Nephron (organoid): ENCODE results near the gene DCST1.
A peak's percentile ranks its signal among the peaks of the same experiment; 100 is the strongest.

Source experiments
- H3K27ac Mint-ChIP-seq, 3 experiments: 2 replicates each; pipeline ENCODE4 v1.8.0; 2020; ENCODE audit warnings: mixed read lengths in 3 of 3, mild to moderate bottlenecking in 2 of 3, moderate library complexity in 1 of 3
- H3K27me3 Mint-ChIP-seq: 2 replicates; pipeline ENCODE4 v1.8.0; 2021; ENCODE audit warnings: low read depth, mild to moderate bottlenecking, moderate library complexity, mixed read lengths
- H3K36me3 Mint-ChIP-seq: 2 replicates; pipeline ENCODE4 v1.8.0; 2020; ENCODE audit warnings: low read depth, mixed read lengths
- H3K4me1 Mint-ChIP-seq: 2 replicates; pipeline ENCODE4 v1.8.0; 2020; ENCODE audit warnings: mixed read lengths
- H3K4me3 Mint-ChIP-seq, 3 experiments: 2 replicates each; pipeline ENCODE4 v1.8.0; 2020; ENCODE audit warnings: mild to moderate bottlenecking in 3 of 3, mixed read lengths in 3 of 3, moderate library complexity in 2 of 3
- H3K9me3 Mint-ChIP-seq: 2 replicates; pipeline ENCODE4 v1.8.0; 2020; ENCODE audit warnings: mixed read lengths
- CTCF ChIP-seq, 3 experiments: fragments of 200-600 bp; sonication (generic); IDR thresholded peaks; one replicate each; pipeline ENCODE4 v1.5.0; 2021; ENCODE audit warnings: antibody characterized with exemption in 3 of 3; ENCODE audit not compliant: unreplicated experiment in 3 of 3

The DCST1 gene

GRCh38 chr1:155073377-155074242 lies 40.0 kb downstream of the DCST1 start:
- Mint-ChIP-seq H3K4me3 (no peak overlapping the region), H3K27me3 (peaks cover 46% of the 10 kb centered on the region), H3K9me3 (no peaks in the 10 kb centered on the region), H3K27ac (no peak overlapping the region), H3K4me1 (peaks cover 6% of the 10 kb centered on the region), H3K36me3 (peaks cover 2% of the 10 kb centered on the region)
- TF ChIP-seq CTCF (IDR thresholded peaks at IDR 0.05; ENCODE audit: unreplicated experiment in 3 of 3): no peak

GRCh38 chr1:155075535-155075934 lies 41.9 kb downstream of the DCST1 start:
- H3K27me3 Mint-ChIP-seq: peaks cover 58% of the 10 kb centered on the region
- H3K9me3 Mint-ChIP-seq: no peaks in the 10 kb centered on the region
- H3K4me1 Mint-ChIP-seq: peaks cover 12% of the 10 kb centered on the region
- TF ChIP-seq CTCF (IDR thresholded peaks at IDR 0.05; ENCODE audit: unreplicated experiment in 3 of 3): no peak
- H3K27ac Mint-ChIP-seq: peak overlapping the region in 1 of 3 experiments; percentile 40
- no peak overlapping the region for H3K4me3 Mint-ChIP-seq
- no peaks in the 10 kb centered on the region for H3K36me3 Mint-ChIP-seq

GRCh38 chr1:155076371-155076770 lies 42.7 kb downstream of the DCST1 start:
- H3K27ac Mint-ChIP-seq: peak overlapping the region in 1 of 3 experiments; percentile 20
- TF ChIP-seq CTCF (IDR thresholded peaks at IDR 0.05; ENCODE audit: unreplicated experiment in 3 of 3): no peak
- H3K36me3 Mint-ChIP-seq: no peaks in the 10 kb centered on the region
- H3K9me3 Mint-ChIP-seq: no peaks in the 10 kb centered on the region
- H3K4me3 Mint-ChIP-seq: peak overlapping the region; percentile 44 to 67 (median 59)
- peaks cover 63% of the 10 kb centered on the region for H3K27me3 Mint-ChIP-seq
- H3K4me1 Mint-ChIP-seq: peaks cover 14% of the 10 kb centered on the region

- H3K27me3 Mint-ChIP-seq: peaks cover 61% of the 10 kb centered on the region
- no peaks in the 10 kb centered on the region for H3K36me3 Mint-ChIP-seq
- no peaks in the 10 kb centered on the region for H3K9me3 Mint-ChIP-seq
- H3K4me1 Mint-ChIP-seq: peaks cover 15% of the 10 kb centered on the region
- peak overlapping the region; percentile 44 to 79 (median 72) for H3K4me3 Mint-ChIP-seq
- peak overlapping the region in 1 of 3 experiments; percentile 33 for H3K27ac Mint-ChIP-seq
- TF ChIP-seq CTCF (IDR thresholded peaks at IDR 0.05; ENCODE audit: unreplicated experiment in 3 of 3): no peak
Observed at GRCh38 chr1:155077346-155077745, 43.7 kb downstream of the DCST1 start.

DNA sequence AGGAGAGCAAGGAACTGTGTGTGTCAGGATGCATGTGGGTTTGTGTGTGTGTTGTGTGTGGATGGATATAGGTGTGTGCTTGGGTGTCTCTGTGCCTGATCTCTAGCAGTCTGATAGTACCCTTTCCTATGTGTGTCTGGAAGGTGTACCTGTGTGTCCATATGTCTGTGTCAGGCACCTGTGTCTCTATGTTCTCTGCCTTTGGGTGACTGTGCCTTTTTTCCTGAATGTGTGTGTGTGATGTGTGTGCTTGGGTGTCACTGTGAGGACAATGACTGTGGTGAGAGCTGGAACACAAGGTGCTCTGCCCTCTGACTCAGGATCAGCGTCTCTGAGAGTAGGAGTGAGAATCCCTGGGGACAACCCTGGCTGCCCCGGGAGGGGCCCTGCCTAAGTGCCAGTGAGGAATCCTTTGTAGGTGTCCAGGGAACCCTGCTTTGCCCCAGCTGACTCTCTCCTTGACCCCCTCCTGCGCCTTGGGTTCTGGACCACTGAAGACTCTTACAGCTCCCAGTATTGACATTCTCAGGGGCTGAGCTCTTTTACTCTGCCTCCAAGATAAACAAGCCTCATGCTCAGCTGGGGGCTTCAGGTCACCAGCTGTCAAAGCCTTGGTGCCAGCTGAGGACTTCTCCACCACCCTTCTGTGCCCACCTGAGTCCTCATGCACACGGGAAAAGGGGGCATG lies 44.3 kb downstream of the DCST1 start:
- peaks cover 21% of the 10 kb centered on the region for H3K4me1 Mint-ChIP-seq
- peaks cover 65% of the 10 kb centered on the region for H3K27me3 Mint-ChIP-seq
- H3K4me3 Mint-ChIP-seq: peak overlapping the region; percentile 80 to 98 (median 87)
- peak overlapping the region in 2 of 3 experiments; percentile 21 to 33 for H3K27ac Mint-ChIP-seq
- TF ChIP-seq CTCF (IDR thresholded peaks at IDR 0.05; ENCODE audit: unreplicated experiment in 3 of 3): no peak
- no peaks in the 10 kb centered on the region for H3K36me3 Mint-ChIP-seq
- H3K9me3 Mint-ChIP-seq: no peaks in the 10 kb centered on the region
